ENCODE results near the gene NEIL3. TPM values are rescaled to one million over a fixed set of nuclear protein-coding genes. Genes with fewer than 3 reads are reported as not detected.

NEIL3 gene
- total and polyA plus RNA-seq, 10 of the 15 experiments (the other 5 are each of a cell fraction or from before 2014, with no cell fraction given), result 3.0 to 13.8 (median 8.9) TPM

DNA sequence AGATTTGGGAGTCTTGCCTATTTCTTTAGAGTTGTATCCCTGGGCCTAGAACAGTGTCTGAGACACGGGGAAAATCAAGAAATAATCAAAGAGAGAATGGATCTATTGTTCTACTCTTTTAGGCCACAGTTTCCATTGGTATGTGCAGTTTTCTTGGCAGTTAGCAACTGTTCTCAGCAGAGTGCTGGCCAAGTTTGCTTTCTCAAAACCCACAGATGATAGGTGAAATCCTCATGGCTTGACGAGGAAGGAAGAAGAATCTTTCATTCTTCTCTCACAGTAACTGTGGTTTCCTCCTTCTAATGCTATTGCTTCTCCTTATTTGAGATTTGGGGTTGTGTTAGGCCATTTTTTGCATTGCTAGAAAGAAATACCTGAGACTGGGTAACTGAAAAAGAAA lies 90.4 kb downstream of the NEIL3 start (continued):
- no peak for TF ChIP-seq TCF12 (IDR thresholded peaks at IDR 0.05; ENCODE audit: low read depth, low read length)
- TF ChIP-seq CEBPB (IDR thresholded peaks at IDR 0.05; ENCODE audit: borderline replicate concordance in 1 of 2, low read depth in 2 of 2, low read length in 2 of 2), result no peak
- no peak for TF ChIP-seq SIN3A (IDR thresholded peaks at IDR 0.05; ENCODE audit: low read depth, low read length)
- TF ChIP-seq MEF2B (IDR thresholded peaks at IDR 0.05; ENCODE audit: partially characterized antibody, poor library complexity, severe bottlenecking), result no peak
- TF ChIP-seq SMC3 (IDR thresholded peaks at IDR 0.05; ENCODE audit: borderline replicate concordance, low read length), result no peak
- TF ChIP-seq EZH2 (IDR thresholded peaks at IDR 0.05; ENCODE audit: borderline replicate concordance, control insufficient read depth, low read depth, low read length), result no peak

DNA sequence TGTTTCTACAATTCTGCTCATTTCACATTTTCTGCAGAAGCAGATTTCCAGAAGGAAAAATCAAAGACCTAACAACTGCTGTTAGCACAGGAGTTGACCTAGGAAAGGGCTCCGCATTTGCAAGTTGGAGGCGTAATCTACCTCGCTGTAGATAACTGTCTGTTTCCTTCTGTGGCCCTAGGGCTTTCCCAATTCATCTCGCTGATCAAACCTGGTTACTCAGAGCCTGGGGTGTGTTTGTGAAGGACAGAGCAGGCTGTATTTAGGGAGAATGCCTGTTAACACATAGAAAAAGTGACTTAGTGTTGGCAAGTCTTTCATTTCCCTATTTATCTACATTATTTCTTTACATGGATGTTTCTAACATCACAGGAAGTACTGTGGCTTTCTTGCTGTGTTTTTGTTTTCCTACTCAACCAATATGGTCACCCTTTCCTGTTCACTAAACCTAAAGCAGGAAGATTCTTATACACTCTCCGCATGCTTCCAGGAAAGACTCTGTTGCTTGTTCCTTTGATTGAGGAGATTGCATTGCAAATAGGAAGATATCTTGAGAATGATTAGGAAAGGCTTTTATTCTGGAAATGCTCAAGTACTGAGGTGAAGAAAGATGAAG lies 92.1 kb downstream of the NEIL3 start:
- Histone ChIP-seq H2AFZ (ENCODE audit: control insufficient read depth, low read depth, low read length) (no peak overlapping the region), H3K4me2 (ENCODE audit: control insufficient read depth, insufficient read depth) (no peak overlapping the region), H3K4me1 (ENCODE audit: control insufficient read depth, insufficient read depth, low read length) (no peaks in the 10 kb centered on the region), H3K27me3 (replicated peaks in 1 of 2; ENCODE audit: control insufficient read depth in 2 of 2, insufficient read depth in 2 of 2, low read length in 1 of 2) (no peaks in the 10 kb centered on the region), H3K27ac (ENCODE audit: control insufficient read depth, insufficient read depth) (no peak overlapping the region), H3K9me3 (replicated peaks; ENCODE audit: control insufficient read depth, insufficient read depth, low read length) (no peaks in the 10 kb centered on the region), H3K4me3 (no peak overlapping the region), H4K20me1 (ENCODE audit: control insufficient read depth, insufficient read depth) (no peaks in the 10 kb centered on the region), H3K9ac (ENCODE audit: control insufficient read depth, insufficient read depth, low read length) (no peak overlapping the region), H3K79me2 (ENCODE audit: control insufficient read depth, insufficient read depth, low read length) (no peaks in the 10 kb centered on the region), H3K36me3 (ENCODE audit: control insufficient read depth in 2 of 2, insufficient read depth in 2 of 2, low read length in 1 of 2) (no peaks in the 10 kb centered on the region)
- BruUV-seq (replicated peaks), result no TSS peak
- in situ Hi-C loops (cut with MboI) (no loop called here), intact Hi-C loops (cut with micrococcal nuclease; ENCODE audit: unreplicated experiment) (no loop called here)
- CTCF ChIA-PET, result no interaction called here
- POLR2A ChIA-PET, result no interaction called here
- RAD21 ChIA-PET (ENCODE audit: unreplicated experiment), result no interaction called here
- 62% methylated on average over 5 of the region's 5 CpGs for WGBS (ENCODE audit: insufficient coverage, insufficient replicate concordance, low lambda C conversion rate, missing lambda C conversion rate)
- ATAC-seq (no peak), DNase-seq (ENCODE audit: low read depth, low spot score) (no peak), FAIRE-seq (no peak)
- SMC1A ChIA-PET (ENCODE audit: uncharacterized antibody, unreplicated experiment), result no interaction called here
- TF ChIP-seq WRNIP1 (IDR thresholded peaks at IDR 0.05; ENCODE audit: borderline replicate concordance, low read depth, low read length) (no peak), PAX8 (IDR thresholded peaks at IDR 0.05) (no peak), ATF7 (IDR thresholded peaks at IDR 0.05; ENCODE audit: low read depth) (no peak), TBL1XR1 (IDR thresholded peaks at IDR 0.05; ENCODE audit: low read depth, low read length) (no peak), EP300 (IDR thresholded peaks at IDR 0.05; ENCODE audit: borderline replicate concordance in 1 of 2, control insufficient read depth in 1 of 2, low read depth in 2 of 2, low read length in 2 of 2) (no peak), MEF2B (IDR thresholded peaks at IDR 0.05; ENCODE audit: partially characterized antibody, poor library complexity, severe bottlenecking) (no peak), YBX1 (IDR thresholded peaks at IDR 0.05) (no peak), CREM (IDR thresholded peaks at IDR 0.05; ENCODE audit: low read depth) (no peak), POLR2AphosphoS5 (IDR thresholded peaks at IDR 0.05; ENCODE audit: low read length) (no peak), BRCA1 (IDR thresholded peaks at IDR 0.05; ENCODE audit: low read depth, low read length) (no peak), BMI1 (IDR thresholded peaks at IDR 0.05; ENCODE audit: borderline replicate concordance) (no peak)
- TF ChIP-seq, protein P1, sequence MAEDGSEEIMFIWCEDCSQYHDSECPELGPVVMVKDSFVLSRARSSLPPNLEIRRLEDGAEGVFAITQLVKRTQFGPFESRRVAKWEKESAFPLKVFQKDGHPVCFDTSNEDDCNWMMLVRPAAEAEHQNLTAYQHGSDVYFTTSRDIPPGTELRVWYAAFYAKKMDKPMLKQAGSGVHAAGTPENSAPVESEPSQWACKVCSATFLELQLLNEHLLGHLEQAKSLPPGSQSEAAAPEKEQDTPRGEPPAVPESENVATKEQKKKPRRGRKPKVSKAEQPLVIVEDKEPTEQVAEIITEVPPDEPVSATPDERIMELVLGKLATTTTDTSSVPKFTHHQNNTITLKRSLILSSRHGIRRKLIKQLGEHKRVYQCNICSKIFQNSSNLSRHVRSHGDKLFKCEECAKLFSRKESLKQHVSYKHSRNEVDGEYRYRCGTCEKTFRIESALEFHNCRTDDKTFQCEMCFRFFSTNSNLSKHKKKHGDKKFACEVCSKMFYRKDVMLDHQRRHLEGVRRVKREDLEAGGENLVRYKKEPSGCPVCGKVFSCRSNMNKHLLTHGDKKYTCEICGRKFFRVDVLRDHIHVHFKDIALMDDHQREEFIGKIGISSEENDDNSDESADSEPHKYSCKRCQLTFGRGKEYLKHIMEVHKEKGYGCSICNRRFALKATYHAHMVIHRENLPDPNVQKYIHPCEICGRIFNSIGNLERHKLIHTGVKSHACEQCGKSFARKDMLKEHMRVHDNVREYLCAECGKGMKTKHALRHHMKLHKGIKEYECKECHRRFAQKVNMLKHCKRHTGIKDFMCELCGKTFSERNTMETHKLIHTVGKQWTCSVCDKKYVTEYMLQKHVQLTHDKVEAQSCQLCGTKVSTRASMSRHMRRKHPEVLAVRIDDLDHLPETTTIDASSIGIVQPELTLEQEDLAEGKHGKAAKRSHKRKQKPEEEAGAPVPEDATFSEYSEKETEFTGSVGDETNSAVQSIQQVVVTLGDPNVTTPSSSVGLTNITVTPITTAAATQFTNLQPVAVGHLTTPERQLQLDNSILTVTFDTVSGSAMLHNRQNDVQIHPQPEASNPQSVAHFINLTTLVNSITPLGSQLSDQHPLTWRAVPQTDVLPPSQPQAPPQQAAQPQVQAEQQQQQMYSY (CRISPR knock-in tag; IDR thresholded peaks at IDR 0.05), result no peak
- TF ChIP-seq, protein P2, sequence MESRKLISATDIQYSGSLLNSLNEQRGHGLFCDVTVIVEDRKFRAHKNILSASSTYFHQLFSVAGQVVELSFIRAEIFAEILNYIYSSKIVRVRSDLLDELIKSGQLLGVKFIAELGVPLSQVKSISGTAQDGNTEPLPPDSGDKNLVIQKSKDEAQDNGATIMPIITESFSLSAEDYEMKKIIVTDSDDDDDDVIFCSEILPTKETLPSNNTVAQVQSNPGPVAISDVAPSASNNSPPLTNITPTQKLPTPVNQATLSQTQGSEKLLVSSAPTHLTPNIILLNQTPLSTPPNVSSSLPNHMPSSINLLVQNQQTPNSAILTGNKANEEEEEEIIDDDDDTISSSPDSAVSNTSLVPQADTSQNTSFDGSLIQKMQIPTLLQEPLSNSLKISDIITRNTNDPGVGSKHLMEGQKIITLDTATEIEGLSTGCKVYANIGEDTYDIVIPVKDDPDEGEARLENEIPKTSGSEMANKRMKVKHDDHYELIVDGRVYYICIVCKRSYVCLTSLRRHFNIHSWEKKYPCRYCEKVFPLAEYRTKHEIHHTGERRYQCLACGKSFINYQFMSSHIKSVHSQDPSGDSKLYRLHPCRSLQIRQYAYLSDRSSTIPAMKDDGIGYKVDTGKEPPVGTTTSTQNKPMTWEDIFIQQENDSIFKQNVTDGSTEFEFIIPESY (IDR thresholded peaks at IDR 0.05), result no peak
